Ishikawa (cell line): ENCODE results near the gene KIF16B.
A peak's percentile ranks its signal among the peaks of the same experiment; 100 is the strongest.

Experiments used
- CEBPB ChIP-seq: IDR thresholded peaks from 2 replicates; pipeline ENCODE4 v1.6.1; 2012
- CREB1 ChIP-seq: IDR thresholded peaks from 2 replicates; pipeline ENCODE4 v1.6.1; 2012; ENCODE audit warnings: low read depth
- EGR1 ChIP-seq: IDR thresholded peaks from 2 replicates; pipeline ENCODE4 v1.6.1; 2012
- EP300 ChIP-seq: IDR thresholded peaks from 2 replicates; pipeline ENCODE4 v1.6.1; 2012; ENCODE audit warnings: borderline replicate concordance
- FOXM1 ChIP-seq: IDR thresholded peaks from 2 replicates; pipeline ENCODE4 v1.6.1; 2012; ENCODE audit warnings: low read depth, borderline replicate concordance
- MAX ChIP-seq: IDR thresholded peaks from 2 replicates; pipeline ENCODE4 v1.6.1; 2012
- NFIC ChIP-seq: IDR thresholded peaks from 2 replicates; pipeline ENCODE4 v1.6.1; 2012
- RAD21 ChIP-seq: IDR thresholded peaks from 2 replicates; pipeline ENCODE4 v1.6.1; 2012; ENCODE audit warnings: low read depth
- REST ChIP-seq: IDR thresholded peaks from 2 replicates; pipeline ENCODE4 v1.6.1; 2012; ENCODE audit warnings: low read depth, mild to moderate bottlenecking
- TAF1 ChIP-seq: IDR thresholded peaks from 2 replicates; pipeline ENCODE4 v1.6.1; 2012; ENCODE audit warnings: low read depth, mild to moderate bottlenecking
- TCF12 ChIP-seq: IDR thresholded peaks from 2 replicates; pipeline ENCODE4 v1.6.1; 2012; ENCODE audit warnings: low read depth
- TEAD4 ChIP-seq: IDR thresholded peaks from 2 replicates; pipeline ENCODE4 v1.6.1; 2012
- USF1 ChIP-seq: IDR thresholded peaks from 2 replicates; pipeline ENCODE4 v1.6.1; 2012
- YY1 ChIP-seq: IDR thresholded peaks from 2 replicates; pipeline ENCODE4 v1.6.1; 2012; ENCODE audit warnings: low read depth
- ZBTB7A ChIP-seq: IDR thresholded peaks from 2 replicates; pipeline ENCODE4 v1.6.1; 2012; ENCODE audit warnings: low read depth

The KIF16B gene

GRCh38 chr20:16520154-16520553 lies 53.1 kb downstream of the KIF16B start:
- no peak for TF ChIP-seq EP300
- no peak for TF ChIP-seq NFIC
- no peak for TF ChIP-seq TAF1
- no peak for TF ChIP-seq EGR1
- TF ChIP-seq ZBTB7A, result no peak
- no peak for TF ChIP-seq CREB1
- no peak for TF ChIP-seq CEBPB
- TF ChIP-seq TCF12, result no peak
- no peak for TF ChIP-seq MAX
- TF ChIP-seq USF1, result no peak
- TF ChIP-seq FOXM1, result no peak
- no peak for TF ChIP-seq RAD21
- no peak for TF ChIP-seq REST
- no peak for TF ChIP-seq YY1
- no peak for TF ChIP-seq TEAD4

- TF ChIP-seq FOXM1 (no peak), CEBPB (no peak), ZBTB7A (no peak), EP300 (no peak), MAX (no peak), REST (no peak), USF1 (no peak), YY1 (no peak), EGR1 (no peak), NFIC (no peak), CREB1 (no peak), RAD21 (no peak), TAF1 (no peak), TEAD4 (no peak), TCF12 (no peak)
Measured at GRCh38 chr20:16518784-16519084, 54.5 kb downstream of the KIF16B start.

GRCh38 chr20:16517946-16518783 lies 55.1 kb downstream of the KIF16B start:
- TF ChIP-seq RAD21 (peak; percentile 65), FOXM1 (no peak)

- TF ChIP-seq ZBTB7A (no peak), NFIC (no peak), MAX (no peak), TCF12 (no peak), RAD21 (no peak), EP300 (no peak), EGR1 (no peak), YY1 (no peak), TAF1 (no peak), REST (no peak)
Measured at GRCh38 chr20:16516794-16517193, 56.5 kb downstream of the KIF16B start.
